ENCODE data around the gene POU6F1. TPM values are rescaled to one million over a fixed set of nuclear protein-coding genes. Genes with fewer than 3 reads are reported as not detected.
"Not testable (repeated sequence)": the region's sequence is repeated elsewhere in the genome, so short reads cannot be mapped to it uniquely, and the experiment has no call there.

Gene POU6F1
- total RNA-seq, result 10 to 100 TPM; 13.3 to 27.2 (median 16.9) TPM

- Histone ChIP-seq H3K4me3 (peak within 1 kb of the TSS; percentile 80 to 98 (median 96)), H3K27ac (replicated peaks in 1 of 4) (peak within 1 kb of the TSS; percentile 97 to 100 (median 99)), H3K36me3 (peaks cover 0 to 8% (median 2%) of the 10 kb centered on the region in 4 donors), H3K4me1 (peaks cover 17 to 29% (median 25%) of the 10 kb centered on the region in 4 donors), H3K27me3 (no peaks in the 10 kb centered on the region), H3K9me3 (no peaks in the 10 kb centered on the region)
- intact Hi-C loops (cut with DNase I), result loop anchor here (2.0 to 5.0 kb wide), 3 partner anchors 21 to 136 kb away; partner anchors contain the start of genes CSRNP2, DAZAP2 and TFCP2
- WGBS, result 5% methylated on average over 12 of the region's 35 CpGs
- DNase-seq (ENCODE audit: extremely low spot score), result peak; percentile 93
- TF ChIP-seq POLR2AphosphoS5 (IDR thresholded peaks at IDR 0.05) (peak; percentile 84), POLR2A (IDR thresholded peaks at IDR 0.05; ENCODE audit: low read depth) (no peak), EP300 (IDR thresholded peaks at IDR 0.05) (no peak), CTCF (IDR thresholded peaks at IDR 0.05) (peak; percentile 49 to 83 (median 49))
These were observed at the start of gene POU6F1 for GRCh38 chr12:51217968-51218606. POU6F1 (minus strand) TSS chr12:51218062; CDS start chr12:51206836, 11,226 bp downstream.

GRCh38 chr12:51265024-51265423, 47.2 kb upstream of the POU6F1 start:
- TF ChIP-seq POLR2AphosphoS5 (IDR thresholded peaks at IDR 0.05), result no peak
- intact Hi-C loops (cut with DNase I), result loop anchor here (5.0 kb wide), 1 partner anchor 77 kb away; no protein-coding TSS in a partner anchor
- DNase-seq (ENCODE audit: extremely low spot score), result no peak
- Histone ChIP-seq H3K36me3 (no peaks in the 10 kb centered on the region), H3K27me3 (peaks cover 0 to 11% (median 0%) of the 10 kb centered on the region in 4 donors), H3K4me1 (peaks cover 0 to 10% (median 7%) of the 10 kb centered on the region in 4 donors), H3K27ac (replicated peaks in 1 of 4) (no peak overlapping the region), H3K9me3 (no peaks in the 10 kb centered on the region), H3K4me3 (no peak overlapping the region)

GRCh38 chr12:51264297-51264696, 46.4 kb upstream of the POU6F1 start:
- H3K9me3 ChIP-seq, result no peaks in the 10 kb centered on the region
- no peak overlapping the region for H3K4me3 ChIP-seq
- no peak for DNase-seq (ENCODE audit: extremely low spot score)
- peaks cover 0 to 3% (median 0%) of the 10 kb centered on the region in 4 donors for H3K27me3 ChIP-seq
- intact Hi-C loops (cut with DNase I), result no loop called here
- TF ChIP-seq POLR2A (IDR thresholded peaks at IDR 0.05; ENCODE audit: low read depth) (no peak), CTCF (IDR thresholded peaks at IDR 0.05) (no peak), POLR2AphosphoS5 (IDR thresholded peaks at IDR 0.05) (no peak), EP300 (IDR thresholded peaks at IDR 0.05) (no peak)
- no peak overlapping the region for H3K27ac ChIP-seq (replicated peaks in 1 of 4)
- H3K4me1 ChIP-seq, result peaks cover 0 to 4% (median under 1%) of the 10 kb centered on the region in 4 donors
- WGBS, result 100% methylated on average over 5 of the region's 5 CpGs
- H3K36me3 ChIP-seq, result no peaks in the 10 kb centered on the region

- no peak overlapping the region for H3K4me3 ChIP-seq
- intact Hi-C loops (cut with DNase I), result no loop called here
- H3K9me3 ChIP-seq, result no peaks in the 10 kb centered on the region
- no peak for TF ChIP-seq POLR2AphosphoS5 (IDR thresholded peaks at IDR 0.05)
- no peak for TF ChIP-seq POLR2A (IDR thresholded peaks at IDR 0.05; ENCODE audit: low read depth)
- no peak for TF ChIP-seq EP300 (IDR thresholded peaks at IDR 0.05)
- no peak for TF ChIP-seq CTCF (IDR thresholded peaks at IDR 0.05)
- DNase-seq (ENCODE audit: extremely low spot score), result no peak
- no peaks in the 10 kb centered on the region for H3K4me1 ChIP-seq
- WGBS, result 98% methylated on average over 3 of the region's 3 CpGs
- H3K36me3 ChIP-seq, result no peaks in the 10 kb centered on the region
- no peaks in the 10 kb centered on the region for H3K27me3 ChIP-seq
- H3K27ac ChIP-seq (replicated peaks in 1 of 4), result no peak overlapping the region
These were observed 45.5 kb upstream of the POU6F1 start for GRCh38 chr12:51263341-51263740.

- no peak for TF ChIP-seq EP300 (IDR thresholded peaks at IDR 0.05)
- TF ChIP-seq CTCF (IDR thresholded peaks at IDR 0.05), result peak in 1 of 3 experiments; percentile 33
- 73% methylated on average over 7 of the region's 7 CpGs for WGBS
- Histone ChIP-seq H3K36me3 (no peaks in the 10 kb centered on the region), H3K4me3 (no peak overlapping the region), H3K4me1 (no peaks in the 10 kb centered on the region), H3K27me3 (no peaks in the 10 kb centered on the region), H3K9me3 (no peaks in the 10 kb centered on the region), H3K27ac (replicated peaks in 1 of 4) (no peak overlapping the region)
- no peak for DNase-seq (ENCODE audit: extremely low spot score)
- intact Hi-C loops (cut with DNase I), result no loop called here
These were observed 44.9 kb upstream of the POU6F1 start for GRCh38 chr12:51262758-51263177.

- H3K9me3 ChIP-seq; H3K4me1 ChIP-seq; H3K27me3 ChIP-seq; intact Hi-C loops (cut with DNase I); H3K27ac ChIP-seq (replicated peaks in 1 of 4); H3K4me3 ChIP-seq; H3K36me3 ChIP-seq; DNase-seq (ENCODE audit: extremely low spot score): not testable (repeated sequence)
- 100% methylated on average over 1 of the region's 1 CpG for WGBS
These were observed 41.7 kb upstream of the POU6F1 start for GRCh38 chr12:51259600-51259999.

All from esophagus muscularis mucosa (tissue), 4 donors.